ENCODE data around the gene BAHCC1. TPM values are rescaled to one million over a fixed set of nuclear protein-coding genes. Genes with fewer than 3 reads are reported as not detected.

BAHCC1 gene
- total RNA-seq, 1 experiment from 2014 or later: 9.9 TPM

DNA sequence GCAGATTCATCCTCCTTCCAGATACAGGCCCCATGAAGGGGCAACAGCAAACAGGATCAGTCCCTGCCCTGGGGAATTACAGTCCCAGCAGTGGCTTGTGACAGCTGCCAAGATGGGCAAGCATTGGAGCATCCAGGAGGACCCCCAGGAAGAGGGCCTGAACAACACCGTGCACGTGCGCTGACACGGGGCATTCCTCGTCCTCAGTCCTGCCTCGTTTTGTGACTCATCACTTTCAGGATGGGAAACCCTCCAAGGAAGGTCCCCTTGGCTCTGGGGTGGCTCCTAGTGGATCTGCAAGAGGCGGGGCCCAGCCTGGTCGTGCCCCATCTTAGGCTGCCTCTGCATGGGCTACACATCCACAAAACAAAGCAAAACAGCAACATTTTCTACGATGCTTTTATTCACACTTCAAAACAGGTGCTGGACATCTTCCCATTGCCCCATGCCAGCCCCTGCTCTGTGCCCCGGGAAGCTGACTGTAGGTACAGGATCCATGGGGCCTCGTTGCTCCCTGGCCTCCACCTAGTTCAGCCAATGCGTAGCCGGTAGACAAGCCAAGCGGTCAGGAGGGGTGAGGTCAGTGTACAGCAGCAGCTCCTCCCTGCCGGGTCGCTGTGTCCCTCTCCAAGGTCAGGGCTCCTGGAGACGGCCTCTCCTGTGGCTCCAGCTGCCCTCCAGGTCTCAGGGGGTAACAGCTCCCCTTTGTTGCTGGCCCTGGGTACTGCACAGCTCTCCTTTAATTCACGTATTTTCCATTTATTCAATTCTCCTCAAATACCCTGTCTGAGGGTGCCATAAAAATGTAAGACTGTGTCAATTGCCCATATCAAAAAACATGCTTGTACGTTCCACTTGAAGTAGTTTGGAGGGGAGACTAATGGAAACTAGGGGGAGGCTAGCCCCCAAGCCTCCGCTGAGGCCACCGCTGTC is 85.1 kb downstream of the BAHCC1 start:
- no peak overlapping the region for H3K4me3 ChIP-seq (ENCODE audit: low read length)
- ChIA-PET POLR2A (ENCODE audit: unreplicated experiment) (no interaction called here), CTCF (interaction anchor here (0.6 kb wide), 1 partner anchor 27 kb away, joined by 7 read pairs; no protein-coding TSS in a partner anchor)
- no peaks in the 10 kb centered on the region for H3K79me2 ChIP-seq (ENCODE audit: low read length)
- H3K27ac ChIP-seq (ENCODE audit: low read length): no peak overlapping the region
- no peaks in the 10 kb centered on the region for H3K9me3 ChIP-seq (ENCODE audit: low read length)
- no peak overlapping the region for H2AFZ ChIP-seq (ENCODE audit: low read length)
- ATAC-seq (no peak), DNase-seq (peak; percentile 45)
- intact Hi-C loops (cut with micrococcal nuclease): no loop called here
- H3K4me1 ChIP-seq (ENCODE audit: insufficient read depth, low read length): peaks cover 3% of the 10 kb centered on the region
- no peaks in the 10 kb centered on the region for H3K27me3 ChIP-seq (ENCODE audit: low read length)
- no peaks in the 10 kb centered on the region for H3K9me2 ChIP-seq (replicated peaks; ENCODE audit: low read length)
- H3K36me3 ChIP-seq (ENCODE audit: low read depth, low read length): no peaks in the 10 kb centered on the region
- H3K4me2 ChIP-seq (ENCODE audit: low read length): no peak overlapping the region
- no peaks in the 10 kb centered on the region for H3F3A ChIP-seq (ENCODE audit: low read length, unreplicated experiment)
- H4K20me1 ChIP-seq (ENCODE audit: low read length): no peaks in the 10 kb centered on the region
- no peak overlapping the region for H3K9ac ChIP-seq (ENCODE audit: low read length)
- TF ChIP-seq EZH2 (IDR thresholded peaks at IDR 0.05; ENCODE audit: low read length, unreplicated experiment) (no peak), EZH2phosphoT487 (IDR thresholded peaks at IDR 0.05; ENCODE audit: borderline replicate concordance, low read length) (no peak), CTCF (conservative IDR thresholded peaks at IDR 0.05; ENCODE audit: low read depth, low read length) (no peak)
- no TSS peak for BruUV-seq (replicated peaks)

GRCh38 chr17:81481073-81481799 is 86.0 kb downstream of the BAHCC1 start:
- H3K36me3 ChIP-seq (ENCODE audit: low read depth, low read length): no peaks in the 10 kb centered on the region
- no peaks in the 10 kb centered on the region for H3K9me3 ChIP-seq (ENCODE audit: low read length)
- no peak for TF ChIP-seq CTCF (conservative IDR thresholded peaks at IDR 0.05; ENCODE audit: low read depth, low read length)
- no peak for TF ChIP-seq EZH2 (IDR thresholded peaks at IDR 0.05; ENCODE audit: low read length, unreplicated experiment)
- TF ChIP-seq EZH2phosphoT487 (IDR thresholded peaks at IDR 0.05; ENCODE audit: borderline replicate concordance, low read length): no peak
- intact Hi-C loops (cut with micrococcal nuclease): no loop called here
- no peaks in the 10 kb centered on the region for H3F3A ChIP-seq (ENCODE audit: low read length, unreplicated experiment)
- no peak overlapping the region for H3K9ac ChIP-seq (ENCODE audit: low read length)
- no peak overlapping the region for H3K4me2 ChIP-seq (ENCODE audit: low read length)
- POLR2A ChIA-PET (ENCODE audit: unreplicated experiment): no interaction called here
- H3K4me3 ChIP-seq (ENCODE audit: low read length): no peak overlapping the region
- ATAC-seq (no peak), DNase-seq (no peak)
- no peaks in the 10 kb centered on the region for H4K20me1 ChIP-seq (ENCODE audit: low read length)
- no peaks in the 10 kb centered on the region for H3K79me2 ChIP-seq (ENCODE audit: low read length)
- H3K27ac ChIP-seq (ENCODE audit: low read length): no peak overlapping the region
- H3K9me2 ChIP-seq (replicated peaks; ENCODE audit: low read length): no peaks in the 10 kb centered on the region
- CTCF ChIA-PET: no interaction called here
- no peaks in the 10 kb centered on the region for H3K27me3 ChIP-seq (ENCODE audit: low read length)
- peaks cover 3% of the 10 kb centered on the region for H3K4me1 ChIP-seq (ENCODE audit: insufficient read depth, low read length)
- no peak overlapping the region for H2AFZ ChIP-seq (ENCODE audit: low read length)
- no TSS peak for BruUV-seq (replicated peaks)
